Neural crest cell (in vitro differentiated cells): ENCODE measurements around the gene SNUPN. TPM values are rescaled to one million over a fixed set of nuclear protein-coding genes. Genes with fewer than 3 reads are reported as not detected.

Experiments
- DNase-seq: peaks from one replicate; pipeline ENCODE4 v3.0.0; 2021; ENCODE audit warnings: low read depth, mixed read lengths, low spot score
- H3K27ac Mint-ChIP-seq: one replicate; pipeline ENCODE4 v1.8.0; 2021; ENCODE audit warnings: mild to moderate bottlenecking, mixed read lengths; ENCODE audit not compliant: unreplicated experiment
- H3K27me3 Mint-ChIP-seq: 2 replicates; pipeline ENCODE4 v1.8.0; 2021; ENCODE audit warnings: low read depth, mild to moderate bottlenecking, mixed read lengths
- H3K36me3 Mint-ChIP-seq: 2 replicates; pipeline ENCODE4 v1.8.0; 2021; ENCODE audit warnings: low read depth, mild to moderate bottlenecking, mixed read lengths
- H3K4me1 Mint-ChIP-seq: 2 replicates; pipeline ENCODE4 v1.8.0; 2021; ENCODE audit warnings: mixed read lengths
- H3K4me3 Mint-ChIP-seq: one replicate; pipeline ENCODE4 v1.8.0; 2021; ENCODE audit warnings: mild to moderate bottlenecking, mixed read lengths
- H3K9me3 Mint-ChIP-seq: 2 replicates; pipeline ENCODE4 v1.8.0; 2021; ENCODE audit warnings: mixed read lengths
- total RNA-seq: library from RNA; stranded (reverse); gene quantifications from 2 replicates; pipeline ENCODE4 v1.2.1, GENCODE V29; 2021
- TF ChIP-seq, protein P1 (sequence below): fragments of 200-600 bp; sonication (generic); conservative IDR thresholded peaks from 2 replicates; pipeline ENCODE4 v1.5.0; 2021; ENCODE audit warnings: antibody characterized with exemption, mild to moderate bottlenecking

SNUPN gene
- total RNA-seq, 1 donor from 2014 or later: 21.3 TPM

DNA sequence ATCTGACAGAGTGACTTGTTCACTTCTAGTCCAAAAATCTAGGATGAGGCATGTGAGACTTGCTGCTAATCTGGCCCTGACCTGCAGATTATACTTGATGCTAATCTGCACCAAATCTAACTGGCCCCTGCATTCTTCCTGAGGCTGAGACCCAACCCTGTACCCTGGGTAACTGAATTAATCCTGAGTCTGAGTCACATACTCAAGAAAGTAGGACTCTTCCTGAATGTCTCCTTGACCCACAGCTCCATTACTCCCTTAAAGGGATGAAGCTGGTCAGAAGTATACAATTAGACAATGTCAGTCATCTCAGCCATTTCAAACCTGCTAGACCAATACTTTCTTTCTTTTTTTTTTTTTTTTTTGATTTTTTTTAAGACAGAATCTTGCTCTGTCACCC, 71.9 kb downstream of the SNUPN start:
- peaks cover 5% of the 10 kb centered on the region for H3K4me1 Mint-ChIP-seq
- no peaks in the 10 kb centered on the region for H3K36me3 Mint-ChIP-seq
- no peak for DNase-seq
- no peaks in the 10 kb centered on the region for H3K27me3 Mint-ChIP-seq
- H3K9me3 Mint-ChIP-seq: no peaks in the 10 kb centered on the region
- TF ChIP-seq, protein P1, sequence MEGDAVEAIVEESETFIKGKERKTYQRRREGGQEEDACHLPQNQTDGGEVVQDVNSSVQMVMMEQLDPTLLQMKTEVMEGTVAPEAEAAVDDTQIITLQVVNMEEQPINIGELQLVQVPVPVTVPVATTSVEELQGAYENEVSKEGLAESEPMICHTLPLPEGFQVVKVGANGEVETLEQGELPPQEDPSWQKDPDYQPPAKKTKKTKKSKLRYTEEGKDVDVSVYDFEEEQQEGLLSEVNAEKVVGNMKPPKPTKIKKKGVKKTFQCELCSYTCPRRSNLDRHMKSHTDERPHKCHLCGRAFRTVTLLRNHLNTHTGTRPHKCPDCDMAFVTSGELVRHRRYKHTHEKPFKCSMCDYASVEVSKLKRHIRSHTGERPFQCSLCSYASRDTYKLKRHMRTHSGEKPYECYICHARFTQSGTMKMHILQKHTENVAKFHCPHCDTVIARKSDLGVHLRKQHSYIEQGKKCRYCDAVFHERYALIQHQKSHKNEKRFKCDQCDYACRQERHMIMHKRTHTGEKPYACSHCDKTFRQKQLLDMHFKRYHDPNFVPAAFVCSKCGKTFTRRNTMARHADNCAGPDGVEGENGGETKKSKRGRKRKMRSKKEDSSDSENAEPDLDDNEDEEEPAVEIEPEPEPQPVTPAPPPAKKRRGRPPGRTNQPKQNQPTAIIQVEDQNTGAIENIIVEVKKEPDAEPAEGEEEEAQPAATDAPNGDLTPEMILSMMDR: no peak
- H3K4me3 Mint-ChIP-seq: no peak overlapping the region
- H3K27ac Mint-ChIP-seq: no peak overlapping the region

DNA sequence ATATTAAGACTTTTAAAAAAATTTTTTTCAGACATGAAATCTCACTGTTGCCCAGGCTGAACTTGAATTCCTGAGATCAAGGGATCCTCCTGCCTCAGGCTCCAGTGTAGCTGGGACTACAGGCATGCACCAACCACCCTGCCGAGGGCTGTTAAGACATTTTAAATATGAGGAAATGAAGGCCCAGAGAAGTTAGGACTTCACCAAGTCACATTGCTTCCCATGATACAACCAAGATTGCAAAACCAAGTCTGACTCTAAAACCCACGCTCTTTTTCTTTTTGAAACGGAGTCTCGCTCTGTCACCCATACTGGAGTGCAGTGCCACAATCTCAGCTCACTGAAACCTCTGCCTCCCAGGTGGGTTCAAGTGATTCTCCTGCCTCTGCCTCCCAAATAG, 74.4 kb downstream of the SNUPN start:
- no peak overlapping the region for H3K27ac Mint-ChIP-seq
- H3K4me3 Mint-ChIP-seq: no peak overlapping the region

More for the DNA sequence above, 74.4 kb downstream of the SNUPN start:
- Mint-ChIP-seq H3K27me3 (no peaks in the 10 kb centered on the region), H3K4me1 (peaks cover 5% of the 10 kb centered on the region), H3K9me3 (no peaks in the 10 kb centered on the region), H3K36me3 (no peaks in the 10 kb centered on the region)
- no peak for DNase-seq
- TF ChIP-seq, protein P1: no peak

Other genes starting within 250 kb of the SNUPN start
- gene SIN3A, start 174.0 kb downstream of the SNUPN start, total RNA-seq: 92.2 and 97.4 TPM in 2 replicates
- gene PTPN9, start 46.4 kb downstream of the SNUPN start, total RNA-seq: 41.1 and 42.0 TPM in 2 replicates
- 79.4 and 84.3 TPM in 2 replicates for gene IMP3, start 14.5 kb upstream of the SNUPN start, total RNA-seq
- gene SNX33, start 22.2 kb upstream of the SNUPN start, total RNA-seq: 22.2 and 23.4 TPM in 2 replicates
- 5.3 and 5.4 TPM in 2 replicates for gene CSPG4, start 87.1 kb upstream of the SNUPN start, total RNA-seq
- 28.7 and 30.0 TPM in 2 replicates for gene UBE2Q2, start 217.7 kb upstream of the SNUPN start, total RNA-seq